Left lung (tissue), 10 donors: ENCODE measurements around the gene PROM1. TPM values are rescaled to one million over a fixed set of nuclear protein-coding genes. Genes with fewer than 3 reads are reported as not detected.

Experiments
- ATAC-seq: fragments of 200-7000 bp; cut with Tn5 transposase; one replicate; pipeline ENCODE4 v1.9.1; 2020; ENCODE audit warnings: moderate library complexity
- DNase-seq, 4 donors: peaks; one replicate each; pipeline ENCODE4 v3.0.0-alpha.2; 2013 to 2020
- H3K27ac ChIP-seq, 2 donors: fragments of 200-600 bp; sonication (generic) in 1 of 2; one replicate each; pipeline versions ENCODE4 v1.5.0 to v1.8.0; 2020 to 2021
- H3K27me3 ChIP-seq, 2 donors: fragments of 200-600 bp; sonication (generic) in 1 of 2; one replicate each; pipeline versions ENCODE4 v1.5.0 to v1.8.0; 2020 to 2021
- H3K36me3 ChIP-seq, 2 donors: fragments of 200-600 bp; sonication (generic) in 1 of 2; one replicate each; pipeline versions ENCODE4 v1.5.0 to v1.8.0; 2020 to 2021
- H3K4me1 ChIP-seq, 2 donors: fragments of 200-600 bp; one replicate each; pipeline ENCODE4 v1.8.0; 2021
- H3K4me3 ChIP-seq, 2 donors: fragments of 200-600 bp; sonication (generic) in 1 of 2; one replicate each; pipeline versions ENCODE4 v1.5.0 to v1.8.0; 2020 to 2021; ENCODE audit warnings: mild to moderate bottlenecking in 1 of 2
- H3K9me3 ChIP-seq, 2 donors: fragments of 200-600 bp; sonication (generic) in 1 of 2; one replicate each; pipeline versions ENCODE4 v1.5.0 to v1.8.0; 2020 to 2021
- intact Hi-C, 2 donors: fragments of 100-400 bp; cut with DNase I; formaldehyde crosslinking; loops; one replicate each; pipeline versions ENCODE4 v1.11.2 to v1.14.2; 2022
- polyA plus RNA-seq, 6 donors: library from polyadenylated mRNA; unstranded; fragments of 120-200 nt; gene quantifications; one replicate each; pipeline ENCODE4 v1.2.1, GENCODE V29; 2013; ENCODE audit not compliant: insufficient read length in 6 of 6
- total RNA-seq, 2 donors: library from RNA; stranded (reverse); fragmentation: NEBNext Ultra II Directional; extraction: Animal tissue kit (Norgen Biotek cat#: 25700); gene quantifications; one replicate each; pipeline ENCODE4 v1.2.1, GENCODE V29; 2021
- TF ChIP-seq, protein P1 (sequence below), 2 donors: fragments of 200-600 bp; sonication (generic) in 1 of 2; IDR thresholded peaks; one replicate each; pipeline versions ENCODE4 v1.5.0 to v1.8.0; 2021; ENCODE audit warnings: antibody characterized with exemption in 2 of 2
- donor health status: DM: no; HTN: yes; CAD: no.
- donor health status: DM: no; HTN: no; CAD: no.

Gene PROM1
- total and polyA plus RNA-seq, 8 donors = 11.2 to 37.1 (median 25.2) TPM; not detected in 1

- DNase-seq = no peak
- ATAC-seq = no peak
- Histone ChIP-seq H3K27ac (no peak overlapping the region), H3K27me3 (no peaks in the 10 kb centered on the region), H3K4me3 (no peak overlapping the region), H3K36me3 (no peaks in the 10 kb centered on the region), H3K9me3 (no peaks in the 10 kb centered on the region), H3K4me1 (no peaks in the 10 kb centered on the region)
- TF ChIP-seq, protein P1, sequence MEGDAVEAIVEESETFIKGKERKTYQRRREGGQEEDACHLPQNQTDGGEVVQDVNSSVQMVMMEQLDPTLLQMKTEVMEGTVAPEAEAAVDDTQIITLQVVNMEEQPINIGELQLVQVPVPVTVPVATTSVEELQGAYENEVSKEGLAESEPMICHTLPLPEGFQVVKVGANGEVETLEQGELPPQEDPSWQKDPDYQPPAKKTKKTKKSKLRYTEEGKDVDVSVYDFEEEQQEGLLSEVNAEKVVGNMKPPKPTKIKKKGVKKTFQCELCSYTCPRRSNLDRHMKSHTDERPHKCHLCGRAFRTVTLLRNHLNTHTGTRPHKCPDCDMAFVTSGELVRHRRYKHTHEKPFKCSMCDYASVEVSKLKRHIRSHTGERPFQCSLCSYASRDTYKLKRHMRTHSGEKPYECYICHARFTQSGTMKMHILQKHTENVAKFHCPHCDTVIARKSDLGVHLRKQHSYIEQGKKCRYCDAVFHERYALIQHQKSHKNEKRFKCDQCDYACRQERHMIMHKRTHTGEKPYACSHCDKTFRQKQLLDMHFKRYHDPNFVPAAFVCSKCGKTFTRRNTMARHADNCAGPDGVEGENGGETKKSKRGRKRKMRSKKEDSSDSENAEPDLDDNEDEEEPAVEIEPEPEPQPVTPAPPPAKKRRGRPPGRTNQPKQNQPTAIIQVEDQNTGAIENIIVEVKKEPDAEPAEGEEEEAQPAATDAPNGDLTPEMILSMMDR (IDR thresholded peaks at IDR 0.05) = no peak
- intact Hi-C loops = no loop called here
Observed at GRCh38 chr4:15971068-15971801, 112.6 kb downstream of the PROM1 start.

DNA sequence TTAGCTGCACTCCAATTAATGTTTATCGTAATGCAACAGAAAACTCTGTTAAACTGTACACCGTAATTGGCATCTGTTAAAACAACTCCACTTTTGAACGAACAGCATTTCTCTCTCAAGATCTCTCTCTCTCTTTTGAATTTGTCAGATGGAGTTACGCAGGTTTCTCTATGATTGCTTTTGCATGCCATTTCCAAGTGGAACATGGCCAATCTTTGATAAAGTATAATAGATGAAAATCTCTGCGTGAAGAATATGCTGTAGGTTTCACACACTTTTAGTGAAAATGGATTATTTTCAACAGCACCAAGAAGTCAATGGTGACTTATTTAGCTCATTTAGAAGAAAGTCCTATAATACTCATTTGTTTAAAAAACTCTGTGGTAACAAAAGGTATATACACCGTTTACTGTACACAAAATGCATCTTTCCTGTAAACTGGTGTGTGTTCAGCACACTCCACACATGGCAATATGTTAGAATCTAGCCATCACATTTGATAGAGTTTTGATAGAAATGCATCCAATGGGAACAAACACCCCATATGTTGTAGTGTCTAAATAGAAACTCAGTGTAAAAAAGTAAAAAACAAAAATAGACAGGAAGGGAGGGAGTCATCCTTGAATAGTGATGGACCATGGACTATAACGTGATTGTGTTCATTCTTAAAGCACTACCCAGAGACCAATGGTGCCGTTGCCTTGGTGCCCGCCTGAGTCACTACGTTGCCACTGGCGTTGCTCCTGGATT, 115.1 kb downstream of the PROM1 start:
- DNase-seq = no peak
- no peak for ATAC-seq
- Histone ChIP-seq H3K27ac (no peak overlapping the region), H3K4me3 (no peak overlapping the region), H3K9me3 (no peaks in the 10 kb centered on the region), H3K36me3 (no peaks in the 10 kb centered on the region), H3K27me3 (no peaks in the 10 kb centered on the region), H3K4me1 (peaks cover 0 to under 1% of the 10 kb centered on the region in 2 donors)
- TF ChIP-seq, protein P1 (IDR thresholded peaks at IDR 0.05) = no peak
- intact Hi-C loops = no loop called here

DNA sequence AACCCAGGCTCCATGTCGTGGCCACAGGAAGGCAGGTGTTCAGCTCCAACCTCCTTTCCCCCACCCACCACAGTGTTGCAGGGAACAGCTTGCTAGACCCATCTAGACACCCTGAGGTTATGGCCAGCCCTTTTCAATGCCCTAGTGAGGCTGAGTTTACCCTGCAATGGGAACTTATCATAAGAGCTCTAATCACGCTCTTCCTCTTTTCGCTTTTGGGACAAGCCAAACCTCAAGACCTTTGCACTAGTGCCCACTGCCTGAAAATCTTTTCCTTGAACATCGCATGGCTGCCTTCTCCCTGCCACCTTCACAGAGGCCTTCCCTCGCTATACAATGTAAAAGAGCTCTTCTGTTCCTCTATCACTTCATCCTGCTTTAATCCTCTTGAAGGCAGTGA, 118.5 kb downstream of the PROM1 start:
- no peak for ATAC-seq
- Histone ChIP-seq H3K27me3 (no peaks in the 10 kb centered on the region), H3K9me3 (no peaks in the 10 kb centered on the region), H3K27ac (no peak overlapping the region), H3K4me3 (no peak overlapping the region), H3K4me1 (peaks cover 0 to 17% of the 10 kb centered on the region in 2 donors), H3K36me3 (no peaks in the 10 kb centered on the region)
- intact Hi-C loops = no loop called here
- TF ChIP-seq, protein P1 (IDR thresholded peaks at IDR 0.05) = no peak
- DNase-seq = no peak

DNA sequence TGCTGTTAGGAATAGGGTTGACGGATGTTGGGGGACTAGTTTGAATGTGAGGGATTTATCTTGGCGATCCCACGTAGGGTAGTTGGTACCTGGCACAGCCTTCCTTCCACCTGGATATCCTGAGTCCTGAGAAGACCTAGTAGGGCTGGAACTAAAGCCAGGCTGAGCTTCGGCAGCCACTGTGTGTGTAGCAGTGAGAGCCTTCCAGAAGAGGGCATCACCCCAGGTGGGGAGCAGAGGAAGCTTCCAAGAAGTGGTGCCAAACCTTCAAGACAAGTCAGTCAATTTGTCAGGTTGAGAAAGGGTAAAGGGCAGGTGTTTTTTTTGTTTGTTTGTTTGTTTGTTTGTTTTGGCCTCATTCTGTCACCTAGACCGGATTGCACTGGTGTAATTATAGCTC, 119.7 kb downstream of the PROM1 start:
- ATAC-seq (no peak), DNase-seq (no peak)
- TF ChIP-seq, protein P1 (IDR thresholded peaks at IDR 0.05) = no peak
- H3K27me3 ChIP-seq = peaks cover 0 to 9% of the 10 kb centered on the region in 2 donors
- H3K9me3 ChIP-seq = no peaks in the 10 kb centered on the region
- H3K27ac ChIP-seq = no peak overlapping the region
- H3K4me1 ChIP-seq = peaks cover 0 to 17% of the 10 kb centered on the region in 2 donors
- intact Hi-C loops = no loop called here
- no peak overlapping the region for H3K4me3 ChIP-seq
- no peaks in the 10 kb centered on the region for H3K36me3 ChIP-seq

DNA sequence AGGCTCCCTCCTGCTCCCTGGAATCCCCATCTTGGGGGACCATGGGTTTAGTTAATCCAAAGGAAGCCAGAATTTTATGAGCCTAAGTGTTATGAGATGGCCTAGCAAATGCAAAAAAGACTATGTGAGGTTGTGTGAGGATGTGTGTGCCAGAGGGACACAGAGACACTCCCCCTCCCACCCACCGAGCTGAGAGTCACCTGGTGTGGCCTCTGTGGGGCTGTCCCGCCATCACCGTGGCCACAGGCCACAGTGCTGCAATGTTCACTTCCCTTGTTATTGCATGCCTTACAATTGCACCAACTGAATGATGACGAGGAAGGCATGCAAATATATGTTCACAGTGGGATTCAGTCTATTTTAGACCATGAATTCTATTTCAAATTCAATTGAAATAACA, 120.2 kb downstream of the PROM1 start:
- intact Hi-C loops = no loop called here
- H3K27me3 ChIP-seq = peaks cover 0 to 12% of the 10 kb centered on the region in 2 donors
- no peaks in the 10 kb centered on the region for H3K36me3 ChIP-seq
- DNase-seq (no peak), ATAC-seq (no peak)
- peaks cover 0 to 17% of the 10 kb centered on the region in 2 donors for H3K4me1 ChIP-seq
- no peaks in the 10 kb centered on the region for H3K9me3 ChIP-seq
- H3K4me3 ChIP-seq = no peak overlapping the region
- no peak overlapping the region for H3K27ac ChIP-seq
- TF ChIP-seq, protein P1 (IDR thresholded peaks at IDR 0.05) = no peak
